ENCODE data around the gene TEX55. TPM values are rescaled to one million over a fixed set of nuclear protein-coding genes. Genes with fewer than 3 reads are reported as not detected.

TEX55 gene
- total RNA-seq, 4 donors from 2014 or later: not detected

DNA sequence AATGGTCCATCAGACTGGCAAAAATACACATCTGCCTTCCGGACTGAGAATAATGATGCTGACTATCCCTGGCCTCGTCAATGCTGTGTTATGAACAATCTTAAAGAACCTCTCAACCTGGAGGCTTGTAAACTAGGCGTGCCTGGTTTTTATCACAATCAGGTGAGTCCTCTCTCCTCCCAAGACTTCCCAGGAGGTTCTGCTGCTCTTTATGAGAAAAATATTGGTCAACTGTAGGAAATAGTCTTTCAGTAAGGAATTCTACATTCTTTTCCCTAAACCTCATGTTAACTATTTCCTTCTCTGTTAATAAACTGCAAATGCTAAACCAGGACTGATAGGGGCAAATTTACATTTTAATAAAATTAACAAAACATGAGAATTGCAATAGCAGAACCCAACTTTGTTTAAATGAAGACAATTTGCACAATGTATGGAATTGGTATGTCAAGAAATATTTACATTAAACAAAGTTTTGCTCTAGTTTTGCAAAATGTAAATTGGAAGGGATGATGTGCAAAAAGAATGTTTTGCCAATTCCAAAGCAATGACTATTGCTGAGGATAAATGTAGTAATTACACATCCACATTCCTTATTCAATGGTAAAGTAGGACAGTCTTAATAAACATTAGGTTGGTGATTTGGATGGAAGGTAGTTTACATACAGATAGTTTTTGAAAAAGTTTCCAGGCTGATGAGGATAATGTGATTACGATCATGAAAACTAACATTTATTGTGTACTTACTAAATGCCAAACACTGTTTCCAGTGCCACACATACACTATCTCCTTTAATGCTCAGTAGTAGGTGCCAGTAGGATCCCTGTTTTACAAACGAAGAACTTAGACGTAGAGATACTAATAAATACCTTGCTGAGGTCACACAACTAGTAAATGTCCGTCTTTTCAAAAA lies 48.5 kb downstream of the TEX55 start:
- H3K4me3 ChIP-seq (ENCODE audit: low read depth, poor library complexity, severe bottlenecking): no peak overlapping the region
- no peak for DNase-seq (ENCODE audit: low spot score in 2 of 2)
- WGBS, 2 donors: 69 to 73% methylated on average over 7 of the region's 7 CpGs
- no peak for TF ChIP-seq CTCF (IDR thresholded peaks at IDR 0.05)
- TF ChIP-seq POLR2A (IDR thresholded peaks at IDR 0.05): no peak
- intact Hi-C loops (cut with DNase I; ENCODE audit: low total_unique reads): no loop called here

DNA sequence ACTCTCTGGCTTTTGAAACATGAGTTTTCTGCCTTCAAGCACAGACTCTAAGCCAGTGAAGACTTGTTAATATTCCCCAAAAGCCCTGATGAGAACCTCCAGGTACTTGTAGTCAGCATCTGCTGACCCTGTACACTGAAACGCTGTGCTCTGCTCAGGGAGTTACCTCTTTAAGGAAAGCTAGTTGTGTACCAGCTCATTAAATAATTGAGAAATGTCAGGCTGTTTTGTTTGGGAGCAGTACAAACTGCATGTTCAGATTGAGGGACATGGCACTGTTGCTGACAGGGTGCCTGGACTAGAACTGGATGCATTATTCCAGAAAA lies 49.1 kb downstream of the TEX55 start:
- intact Hi-C loops (cut with DNase I; ENCODE audit: low total_unique reads): no loop called here
- no peak overlapping the region for H3K4me3 ChIP-seq (ENCODE audit: low read depth, poor library complexity, severe bottlenecking)
- 47 to 48% methylated on average over 1 of the region's 1 CpG for WGBS, 2 donors
- no peak for DNase-seq (ENCODE audit: low spot score in 2 of 2)
- TF ChIP-seq CTCF (IDR thresholded peaks at IDR 0.05): no peak
- TF ChIP-seq POLR2A (IDR thresholded peaks at IDR 0.05): no peak

DNA sequence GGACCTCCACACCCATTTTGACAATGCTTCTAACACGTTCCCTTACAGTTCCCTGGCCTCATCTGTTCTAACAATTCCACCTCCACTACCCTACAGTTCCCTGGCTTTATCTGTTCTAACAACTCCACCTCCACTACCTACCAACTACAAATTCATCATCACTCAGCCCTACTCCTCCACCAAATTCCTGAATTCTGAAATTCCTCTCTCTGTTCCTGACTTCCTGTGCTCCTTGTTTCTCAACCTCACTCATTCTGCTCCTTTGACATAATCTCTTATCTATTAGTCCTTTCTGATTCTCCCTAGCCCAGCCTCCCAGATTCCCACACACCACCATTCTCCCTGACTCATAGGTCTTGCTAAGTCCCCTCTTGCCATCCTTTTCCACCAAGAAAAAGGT lies 49.9 kb downstream of the TEX55 start:
- no peak overlapping the region for H3K4me3 ChIP-seq (ENCODE audit: low read depth, poor library complexity, severe bottlenecking)
- 75 to 86% methylated on average over 1 of the region's 1 CpG for WGBS, 2 donors
- TF ChIP-seq CTCF (IDR thresholded peaks at IDR 0.05): no peak
- TF ChIP-seq POLR2A (IDR thresholded peaks at IDR 0.05): no peak
- no peak for DNase-seq (ENCODE audit: low spot score in 2 of 2)
- intact Hi-C loops (cut with DNase I; ENCODE audit: low total_unique reads): no loop called here

Other genes starting within 250 kb of the TEX55 start
- gene IGSF11, start 111.3 kb upstream of the TEX55 start, total RNA-seq: 1 to 10 TPM; 1.1 to 3.1 (median 1.8) TPM
- gene UPK1B, start 27.4 kb downstream of the TEX55 start, total RNA-seq: 1 to 10 TPM in 3 of 4 donors, under 1 TPM in 1; 0.15 to 2.5 (median 1.8) TPM
- 10 to 100 TPM; 23.1 to 44.4 (median 38.2) TPM for gene B4GALT4, start 94.7 kb downstream of the TEX55 start, total RNA-seq
- gene ARHGAP31, start 148.2 kb downstream of the TEX55 start, total RNA-seq: 10 to 100 TPM; 21.8 to 48.7 (median 22.9) TPM

Data from lower leg skin (tissue), 4 donors.